AG04449 (cell line): ENCODE results near the gene ARL8B.

Experiments used
- CTCF ChIA-PET: fragments of 350-600 bp; formaldehyde crosslinking; extraction: SDS; loops from one replicate; lab custom pipeline; 2021; ENCODE audit warnings: antibody characterized with exemption; lab: Yijun Ruan, JAX
- POLR2A ChIA-PET: fragments of 400-600, 350-600 bp; formaldehyde crosslinking; extraction: SDS; loops from one replicate; lab custom pipeline; 2020; ENCODE audit warnings: antibody characterized with exemption, inconsistent platforms; lab: Yijun Ruan, JAX
- DNase-seq: peaks from one replicate; pipeline ENCODE4 v3.0.0-alpha.2; 2010; ENCODE audit warnings: low read depth, low spot score
- H3K4me3 ChIP-seq: 2 replicates; pipeline ENCODE4 v1.5.1; 2011; ENCODE audit warnings: low read depth, mild to moderate bottlenecking, control low read depth, low read length
- TF ChIP-seq, protein P1 (sequence below): IDR thresholded peaks from one replicate; pipeline ENCODE4 v1.5.1; 2011; ENCODE audit warnings: mild to moderate bottlenecking, moderate library complexity, low read length, control low read depth, inconsistent platforms; ENCODE audit not compliant: insufficient read depth; ENCODE audit errors: missing control alignments

The ARL8B gene

DNA sequence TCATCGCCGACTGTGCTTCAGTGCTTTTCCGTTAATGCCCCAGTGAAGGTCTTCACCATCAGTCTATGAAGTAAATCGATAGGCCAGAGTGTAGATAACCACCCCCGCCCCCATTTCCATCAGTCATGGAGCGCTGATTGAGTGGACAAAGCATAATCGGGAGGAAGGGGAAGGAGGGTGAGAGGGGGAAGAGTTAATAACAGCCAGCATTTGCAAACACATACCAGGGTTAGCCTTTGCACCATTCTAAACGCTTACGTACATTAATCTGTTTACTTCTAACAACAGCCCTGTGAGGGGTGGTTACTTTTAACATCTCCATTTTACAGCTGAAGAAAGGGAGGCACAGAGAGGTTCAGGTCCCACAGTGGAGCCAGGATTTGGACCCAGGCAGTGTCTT is 92.3 kb downstream of the ARL8B start:
- no peak overlapping the region for H3K4me3 ChIP-seq
- no peak for DNase-seq
- ChIA-PET POLR2A (no interaction called here), CTCF (no interaction called here)
- TF ChIP-seq, protein P1, sequence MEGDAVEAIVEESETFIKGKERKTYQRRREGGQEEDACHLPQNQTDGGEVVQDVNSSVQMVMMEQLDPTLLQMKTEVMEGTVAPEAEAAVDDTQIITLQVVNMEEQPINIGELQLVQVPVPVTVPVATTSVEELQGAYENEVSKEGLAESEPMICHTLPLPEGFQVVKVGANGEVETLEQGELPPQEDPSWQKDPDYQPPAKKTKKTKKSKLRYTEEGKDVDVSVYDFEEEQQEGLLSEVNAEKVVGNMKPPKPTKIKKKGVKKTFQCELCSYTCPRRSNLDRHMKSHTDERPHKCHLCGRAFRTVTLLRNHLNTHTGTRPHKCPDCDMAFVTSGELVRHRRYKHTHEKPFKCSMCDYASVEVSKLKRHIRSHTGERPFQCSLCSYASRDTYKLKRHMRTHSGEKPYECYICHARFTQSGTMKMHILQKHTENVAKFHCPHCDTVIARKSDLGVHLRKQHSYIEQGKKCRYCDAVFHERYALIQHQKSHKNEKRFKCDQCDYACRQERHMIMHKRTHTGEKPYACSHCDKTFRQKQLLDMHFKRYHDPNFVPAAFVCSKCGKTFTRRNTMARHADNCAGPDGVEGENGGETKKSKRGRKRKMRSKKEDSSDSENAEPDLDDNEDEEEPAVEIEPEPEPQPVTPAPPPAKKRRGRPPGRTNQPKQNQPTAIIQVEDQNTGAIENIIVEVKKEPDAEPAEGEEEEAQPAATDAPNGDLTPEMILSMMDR = no peak

DNA sequence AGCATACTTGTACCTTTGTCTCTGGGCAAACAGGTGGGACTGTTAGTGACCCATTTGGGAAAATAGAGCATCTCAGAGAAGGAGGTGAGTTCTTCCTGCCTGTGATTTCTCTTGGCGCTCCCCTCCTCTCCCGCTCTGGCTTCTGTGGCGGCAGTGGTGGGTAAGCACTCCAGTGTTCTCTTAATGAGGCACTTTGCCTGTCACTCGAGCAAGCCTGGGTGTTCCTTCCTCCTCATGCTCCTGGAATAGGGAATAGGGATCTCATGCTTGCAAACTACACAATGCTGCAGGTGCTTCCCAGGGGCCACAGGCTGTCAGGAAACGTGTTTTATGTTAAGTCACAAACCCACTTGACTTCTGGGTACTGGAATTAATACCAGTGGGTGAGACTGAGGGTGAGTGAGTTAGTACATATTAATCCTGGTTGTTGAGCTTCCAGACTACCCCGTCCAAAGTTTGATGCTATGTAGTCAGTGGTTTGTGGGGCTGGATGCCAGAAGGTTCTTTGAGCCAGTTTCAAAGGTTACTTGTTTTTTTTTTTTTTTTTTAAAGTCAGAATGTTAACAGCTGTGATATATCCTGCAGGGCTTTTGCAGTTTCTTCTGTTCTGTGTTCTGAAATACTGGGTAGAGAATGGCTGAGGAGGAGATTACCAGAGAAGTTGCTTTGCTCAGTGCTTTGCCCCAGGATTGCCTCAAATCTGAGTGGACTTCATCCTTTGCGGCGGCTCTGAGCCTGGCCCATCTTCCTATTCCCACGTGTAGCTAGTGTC is 95.9 kb downstream of the ARL8B start:
- DNase-seq = no peak
- ChIA-PET POLR2A (no interaction called here), CTCF (interaction anchor here (0.7 to 2.5 kb wide), 5 partner anchors 10 to 565 kb away, joined by 3 to 6 read pairs (median 3); no protein-coding TSS in a partner anchor)
- TF ChIP-seq, protein P1 = no peak
- no peak overlapping the region for H3K4me3 ChIP-seq

DNA sequence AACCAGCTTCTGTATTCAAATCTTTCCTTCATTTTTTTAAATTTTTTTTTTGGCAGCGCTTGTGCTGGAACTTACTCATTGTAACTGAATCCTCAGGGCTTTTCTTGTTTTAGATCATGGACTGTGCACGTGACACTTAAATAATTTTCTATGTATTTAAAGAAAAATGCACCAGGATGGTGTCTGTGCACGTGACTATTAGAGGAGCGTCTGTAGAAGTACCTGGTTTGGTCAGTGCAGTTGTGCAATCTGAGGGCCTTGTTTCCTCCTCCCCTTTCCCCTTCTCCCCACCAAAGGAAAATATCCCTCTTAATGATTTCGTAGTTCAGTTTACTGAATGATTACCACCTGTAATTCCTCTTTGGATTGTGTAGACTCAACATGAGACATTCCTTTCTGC is 96.7 kb downstream of the ARL8B start:
- TF ChIP-seq, protein P1 = no peak
- H3K4me3 ChIP-seq = no peak overlapping the region
- POLR2A ChIA-PET = no interaction called here
- no peak for DNase-seq
- CTCF ChIA-PET = interaction anchor here (0.7 to 2.5 kb wide), 5 partner anchors 9 to 566 kb away, joined by 3 to 6 read pairs (median 3); no protein-coding TSS in a partner anchor

DNA sequence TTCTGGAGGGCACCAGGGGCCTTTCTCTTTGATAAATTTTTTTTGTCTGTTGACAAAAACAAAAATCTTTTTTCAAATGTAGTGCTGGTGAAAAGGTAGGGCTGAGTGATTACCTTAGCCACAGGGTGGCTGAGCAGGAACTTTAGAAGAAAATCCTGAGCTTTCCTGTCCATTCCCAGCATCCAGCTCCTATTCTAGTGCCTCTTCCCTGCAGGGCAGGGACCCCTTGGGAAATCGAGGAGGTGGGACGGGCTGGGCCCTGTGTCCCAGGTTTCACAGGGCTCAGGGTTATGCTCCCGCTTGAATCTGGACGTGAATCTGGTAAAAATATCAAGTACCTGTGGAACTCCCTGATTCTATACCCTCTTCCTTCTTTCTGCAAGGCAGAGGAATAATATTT is 97.1 kb downstream of the ARL8B start:
- POLR2A ChIA-PET = no interaction called here
- H3K4me3 ChIP-seq = no peak overlapping the region
- TF ChIP-seq, protein P1 = no peak
- CTCF ChIA-PET = interaction anchor here (1.2 to 2.5 kb wide), 2 partner anchors 9 to 87 kb away, joined by 4 to 6 read pairs; no protein-coding TSS in a partner anchor
- DNase-seq = no peak

DNA sequence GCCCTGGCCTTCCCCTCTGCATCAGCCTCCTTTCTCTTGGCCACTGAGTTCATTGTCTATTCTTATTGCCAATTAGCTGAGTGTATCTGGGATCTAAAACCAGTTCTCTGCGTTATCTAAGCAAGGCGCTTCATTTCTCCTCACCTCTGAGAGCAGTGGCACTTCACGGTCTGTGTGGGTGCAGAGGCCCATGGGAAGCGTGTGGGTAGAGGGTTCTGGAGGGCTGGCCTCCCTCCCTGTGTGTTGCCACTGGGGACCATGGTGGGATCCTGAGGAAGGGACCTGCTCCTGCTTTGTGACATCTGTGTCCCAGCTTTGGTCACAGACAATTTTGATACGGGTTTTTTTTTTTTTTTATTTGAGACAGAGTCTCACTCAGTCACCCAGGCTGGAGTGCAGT is 98.1 kb downstream of the ARL8B start:
- ChIA-PET POLR2A (interaction anchor here (0.5 kb wide), 1 partner anchor 97 kb away, joined by 3 read pairs; no protein-coding TSS in a partner anchor), CTCF (interaction anchor here (1.5 to 1.7 kb wide), 2 partner anchors 12 to 509 kb away, joined by 5 to 7 read pairs; no protein-coding TSS in a partner anchor)
- TF ChIP-seq, protein P1 = no peak
- no peak for DNase-seq
- H3K4me3 ChIP-seq = no peak overlapping the region
